Astrocyte (in vitro differentiated cells and primary cell): ENCODE data around the gene P2RY8. TPM values are rescaled to one million over a fixed set of nuclear protein-coding genes. Genes with fewer than 3 reads are reported as not detected.
"Not testable (repeated sequence)": the region's sequence is repeated elsewhere in the genome, so short reads cannot be mapped to it uniquely, and the experiment has no call there.

Source experiments
- DNase-seq: peaks from one replicate; pipeline ENCODE4 v3.0.0-alpha.2; 2010; ENCODE audit warnings: low read depth
- FAIRE-seq: peaks from 2 replicates; lab custom pipeline; 2011; peaks lifted over from hg19 to GRCh38; lab: Jason Lieb, UNC
- H2AFZ ChIP-seq: 2 replicates; pipeline ENCODE4 v1.6.0; 2012; ENCODE audit warnings: low read depth, low read length, inconsistent platforms
- H3K27ac ChIP-seq: 2 replicates; pipeline ENCODE4 v1.5.1; 2011; ENCODE audit warnings: low read depth, low read length, inconsistent platforms
- H3K27me3 ChIP-seq: 2 replicates; pipeline ENCODE4 v1.6.0; 2011; ENCODE audit warnings: low read length, inconsistent platforms; ENCODE audit not compliant: insufficient read depth
- H3K36me3 ChIP-seq: 2 replicates; pipeline ENCODE4 v1.5.1; 2011; ENCODE audit warnings: low read length, inconsistent platforms; ENCODE audit not compliant: insufficient read depth
- H3K4me1 ChIP-seq: 2 replicates; pipeline ENCODE4 v1.5.1; 2011; ENCODE audit warnings: low read length, inconsistent platforms; ENCODE audit not compliant: insufficient read depth
- H3K4me2 ChIP-seq: 2 replicates; pipeline ENCODE4 v1.6.0; 2012; ENCODE audit warnings: low read length, inconsistent platforms
- H3K4me3 ChIP-seq: 2 replicates; pipeline ENCODE4 v1.5.1; 2011; ENCODE audit warnings: low read depth, mild to moderate bottlenecking, low read length, inconsistent platforms; ENCODE audit not compliant: insufficient read depth
- H3K79me2 ChIP-seq: 2 replicates; pipeline ENCODE4 v1.6.0; 2012; ENCODE audit warnings: mild to moderate bottlenecking, low read length, inconsistent platforms; ENCODE audit not compliant: insufficient read depth
- H3K9ac ChIP-seq: 2 replicates; pipeline ENCODE4 v1.6.0; 2012; ENCODE audit warnings: mild to moderate bottlenecking, low read length, inconsistent platforms
- H3K9me3 ChIP-seq: 2 replicates; pipeline ENCODE4 v1.5.1; 2012; ENCODE audit warnings: low read depth, mild to moderate bottlenecking, low read length, inconsistent platforms; ENCODE audit not compliant: insufficient read depth
- H4K20me1 ChIP-seq: 2 replicates; pipeline ENCODE4 v1.6.0; 2012; ENCODE audit warnings: low read length, inconsistent platforms; ENCODE audit not compliant: insufficient read depth
- H3K27ac Mint-ChIP-seq: one replicate; pipeline ENCODE4 v1.8.0; 2021; ENCODE audit warnings: mild to moderate bottlenecking, mixed read lengths; ENCODE audit not compliant: unreplicated experiment
- H3K27me3 Mint-ChIP-seq: one replicate; pipeline ENCODE4 v1.8.0; 2021; ENCODE audit warnings: low read depth, mixed read lengths; ENCODE audit not compliant: unreplicated experiment
- H3K36me3 Mint-ChIP-seq: one replicate; pipeline ENCODE4 v1.8.0; 2021; ENCODE audit warnings: low read depth, mixed read lengths; ENCODE audit not compliant: unreplicated experiment
- H3K4me1 Mint-ChIP-seq: one replicate; pipeline ENCODE4 v1.8.0; 2021; ENCODE audit warnings: low read depth, mixed read lengths; ENCODE audit not compliant: unreplicated experiment
- H3K4me3 Mint-ChIP-seq: one replicate; pipeline ENCODE4 v1.8.0; 2021; ENCODE audit warnings: mild to moderate bottlenecking, moderate library complexity, mixed read lengths; ENCODE audit not compliant: unreplicated experiment
- H3K9me3 Mint-ChIP-seq: one replicate; pipeline ENCODE4 v1.8.0; 2021; ENCODE audit warnings: mild to moderate bottlenecking, mixed read lengths; ENCODE audit not compliant: unreplicated experiment
- CTCF ChIP-seq: IDR thresholded peaks from 2 replicates; pipeline ENCODE4 v1.5.1; 2011; ENCODE audit warnings: low read depth, mild to moderate bottlenecking, inconsistent platforms, low read length, moderate library complexity; ENCODE audit not compliant: insufficient read depth
- EZH2 ChIP-seq: IDR thresholded peaks from 2 replicates; pipeline ENCODE4 v1.6.1; 2012; ENCODE audit warnings: mild to moderate bottlenecking, low read length, inconsistent platforms; ENCODE audit not compliant: insufficient read depth
- total RNA-seq: library from RNA; stranded (reverse); gene quantifications from 2 replicates; pipeline ENCODE4 v1.2.1, GENCODE V29; 2021

Gene P2RY8
- total RNA-seq, 1 donor from 2014 or later: not detected

DNA sequence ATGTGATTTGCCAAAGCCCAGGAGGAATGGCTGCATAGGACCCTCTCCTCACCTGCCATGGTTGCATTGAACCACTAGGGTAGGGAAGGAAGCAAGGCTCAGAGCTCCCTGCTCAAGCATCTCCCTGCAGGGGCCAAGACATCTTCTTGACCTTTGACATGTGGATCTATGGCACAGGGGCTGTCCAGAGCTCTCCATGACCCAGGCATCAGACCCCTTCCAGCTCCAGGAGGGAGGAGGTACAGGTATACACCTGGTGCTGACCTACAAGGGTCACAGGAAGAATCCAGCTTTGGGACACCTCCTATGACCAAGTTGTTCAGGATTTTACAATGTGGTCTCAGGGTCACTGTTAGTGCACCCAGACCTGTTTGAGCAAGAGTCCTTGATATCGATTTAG is 61.1 kb downstream of the P2RY8 start:
- H4K20me1 ChIP-seq: no peaks in the 10 kb centered on the region
- H3K4me1 ChIP-seq: no peaks in the 10 kb centered on the region
- no peak overlapping the region for H3K27ac ChIP-seq
- H3K36me3 ChIP-seq: no peaks in the 10 kb centered on the region
- Mint-ChIP-seq H3K4me1 (peaks cover 1% of the 10 kb centered on the region), H3K4me3 (no peak overlapping the region), H3K27ac (no peak overlapping the region), H3K9me3 (peaks cover 11% of the 10 kb centered on the region), H3K27me3 (peaks cover 2% of the 10 kb centered on the region), H3K36me3 (no peaks in the 10 kb centered on the region)
- no peak overlapping the region for H3K4me2 ChIP-seq
- DNase-seq (no peak), FAIRE-seq (no peak)
- H3K79me2 ChIP-seq: no peaks in the 10 kb centered on the region
- no peak overlapping the region for H2AFZ ChIP-seq
- H3K4me3 ChIP-seq: no peak overlapping the region
- TF ChIP-seq EZH2 (no peak), CTCF (no peak)
- H3K9ac ChIP-seq: no peak overlapping the region
- H3K9me3 ChIP-seq: peaks cover 2% of the 10 kb centered on the region
- H3K27me3 ChIP-seq: no peaks in the 10 kb centered on the region

- no peak overlapping the region for H3K27ac ChIP-seq
- H3K36me3 ChIP-seq: no peaks in the 10 kb centered on the region
- no peak overlapping the region for H3K4me3 Mint-ChIP-seq
- H4K20me1 ChIP-seq: no peaks in the 10 kb centered on the region
- H3K27ac Mint-ChIP-seq: no peak overlapping the region
- no peak for FAIRE-seq
- H3K4me3 ChIP-seq: no peak overlapping the region
- TF ChIP-seq CTCF: no peak
- no peak for TF ChIP-seq EZH2
- peaks cover 2% of the 10 kb centered on the region for H3K9me3 ChIP-seq
- H3K4me2 ChIP-seq: no peak overlapping the region
- peaks cover 2% of the 10 kb centered on the region for H3K27me3 Mint-ChIP-seq
- no peaks in the 10 kb centered on the region for H3K27me3 ChIP-seq
- no peak for DNase-seq
- H3K4me1 Mint-ChIP-seq: peaks cover 1% of the 10 kb centered on the region
- no peaks in the 10 kb centered on the region for H3K4me1 ChIP-seq
- peaks cover 10% of the 10 kb centered on the region for H3K9me3 Mint-ChIP-seq
- H2AFZ ChIP-seq: no peak overlapping the region
- H3K36me3 Mint-ChIP-seq: no peaks in the 10 kb centered on the region
- H3K9ac ChIP-seq: no peak overlapping the region
- no peaks in the 10 kb centered on the region for H3K79me2 ChIP-seq
Observed at GRCh38 chrX:1475481-1475880, 61.5 kb downstream of the P2RY8 start.

DNA sequence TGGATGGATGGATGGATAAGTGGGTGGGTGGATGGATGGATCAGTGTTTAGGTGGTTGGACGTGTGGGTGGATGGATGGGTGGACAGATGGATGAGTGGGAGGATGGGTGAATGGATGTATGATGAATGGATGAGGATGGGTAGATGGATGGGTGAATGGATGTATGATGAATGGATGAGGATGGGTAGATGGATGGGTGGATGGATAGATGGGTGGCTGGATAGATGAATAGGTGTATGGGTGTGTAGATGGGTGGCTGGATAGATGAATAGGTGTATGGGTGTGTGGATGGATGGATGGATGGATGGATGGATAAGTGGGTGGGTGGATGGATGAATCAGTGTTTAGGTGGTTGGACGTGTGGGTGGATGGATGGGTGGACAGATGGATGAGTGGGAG is 62.4 kb downstream of the P2RY8 start:
- H2AFZ ChIP-seq, FAIRE-seq, H3K4me3 Mint-ChIP-seq, H3K27me3 ChIP-seq, H3K9me3 Mint-ChIP-seq, H3K79me2 ChIP-seq, DNase-seq, H3K27ac ChIP-seq, H3K27ac Mint-ChIP-seq, H3K4me3 ChIP-seq, H3K9me3 ChIP-seq, H3K27me3 Mint-ChIP-seq, H3K9ac ChIP-seq, H3K4me1 Mint-ChIP-seq, H3K4me1 ChIP-seq, H3K36me3 Mint-ChIP-seq, H4K20me1 ChIP-seq, H3K36me3 ChIP-seq, H3K4me2 ChIP-seq: not testable (repeated sequence)
